ENCODE results near the gene KPTN. TPM values are rescaled to one million over a fixed set of nuclear protein-coding genes. Genes with fewer than 3 reads are reported as not detected.

The KPTN gene
- polyA plus RNA-seq, 3 donors: 9.5 to 9.7 (median 9.5) TPM

DNA sequence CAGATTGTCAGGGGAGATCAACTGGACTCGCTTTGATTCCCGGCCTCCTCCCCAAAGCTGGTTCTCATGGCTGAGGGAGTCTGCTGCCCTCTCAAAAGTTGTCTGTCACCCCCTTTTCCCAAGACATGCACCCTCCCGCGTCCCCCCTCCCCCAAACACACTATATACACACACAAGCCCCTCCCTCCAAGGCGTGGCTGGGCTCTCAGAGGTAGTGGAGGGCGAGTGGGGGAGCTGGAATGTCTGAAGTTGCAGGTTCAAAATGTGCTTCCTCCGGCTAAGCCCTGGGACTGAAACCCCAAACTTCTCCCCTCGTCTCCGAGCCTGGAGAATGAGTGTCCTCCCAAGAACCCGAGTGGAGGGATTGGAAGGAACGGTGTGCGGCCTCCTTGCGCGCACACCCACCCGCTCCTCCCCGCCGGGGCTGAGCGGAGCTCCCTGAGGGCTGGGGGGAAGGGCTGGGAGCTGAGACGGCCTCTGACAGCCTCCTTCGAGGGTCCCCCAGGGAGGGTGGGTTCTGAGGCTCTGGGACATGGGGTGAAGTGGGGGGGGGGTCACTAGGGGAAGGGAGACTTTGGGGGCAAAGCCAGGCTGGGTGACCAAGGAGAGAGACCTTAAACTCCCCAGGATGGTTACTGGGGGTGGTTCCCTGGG, 54.8 kb downstream of the KPTN start:
- Mint-ChIP-seq H3K36me3 (peaks cover 0 to 2% of the 10 kb centered on the region in 2 donors), H3K27me3 (ENCODE audit: low read depth in 3 of 3) (peaks cover 22 to 54% (median 48%) of the 10 kb centered on the region in 3 donors), H3K4me1 (peaks cover 7% of the 10 kb centered on the region), H3K27ac (no peak overlapping the region), H3K4me3 (peak overlapping the region in 1 of 2 donors; percentile 87), H3K9me3 (peaks cover 0 to 17% (median 7%) of the 10 kb centered on the region in 7 donors)
- H3K9ac ChIP-seq (ENCODE audit: insufficient read depth, low read length, poor library complexity, severe bottlenecking): no peak overlapping the region
- H3K4me3 ChIP-seq (replicated peaks in 1 of 3; ENCODE audit: low read depth in 2 of 3, low read length in 3 of 3): no peak overlapping the region
- intact Hi-C loops (cut with micrococcal nuclease): loop anchor here (5.0 to 10.0 kb wide), 3 partner anchors 37 to 274 kb away; no protein-coding TSS in a partner anchor
- H3K79me2 ChIP-seq (ENCODE audit: insufficient read depth, low read length): no peaks in the 10 kb centered on the region
- no peak overlapping the region for H3K27ac ChIP-seq (ENCODE audit: low read depth in 1 of 2, low read length in 2 of 2)
- H3K27me3 ChIP-seq (ENCODE audit: control insufficient read depth in 2 of 2, insufficient read depth in 2 of 2, low read length in 2 of 2): peaks cover 18 to 76% of the 10 kb centered on the region in 2 donors
- H2AFZ ChIP-seq (ENCODE audit: insufficient read depth, low read depth, low read length, poor library complexity, severe bottlenecking): no peak overlapping the region
- H3K4me2 ChIP-seq (replicated peaks; ENCODE audit: extremely low read depth, low read length, poor library complexity, severe bottlenecking): no peak overlapping the region
- H3K36me3 ChIP-seq (replicated peaks in 1 of 2; ENCODE audit: control insufficient read depth in 1 of 2, insufficient read depth in 2 of 2, low read length in 2 of 2): no peaks in the 10 kb centered on the region
- no peak for TF ChIP-seq CTCF (IDR thresholded peaks at IDR 0.05)
- no peaks in the 10 kb centered on the region for H4K20me1 ChIP-seq (ENCODE audit: insufficient read depth, low read length)
- H3K9me3 ChIP-seq (replicated peaks in 1 of 2; ENCODE audit: control insufficient read depth in 1 of 2, insufficient read depth in 1 of 2, low read length in 2 of 2): peaks cover 4 to 12% of the 10 kb centered on the region in 2 donors
- H3K4me1 ChIP-seq (ENCODE audit: control insufficient read depth in 1 of 2, insufficient read depth in 2 of 2, low read length in 2 of 2): peaks cover 13 to 21% of the 10 kb centered on the region in 2 donors
- DNase-seq: no peak
- WGBS (ENCODE audit: insufficient coverage): 19% methylated on average over 9 of the region's 20 CpGs

DNA sequence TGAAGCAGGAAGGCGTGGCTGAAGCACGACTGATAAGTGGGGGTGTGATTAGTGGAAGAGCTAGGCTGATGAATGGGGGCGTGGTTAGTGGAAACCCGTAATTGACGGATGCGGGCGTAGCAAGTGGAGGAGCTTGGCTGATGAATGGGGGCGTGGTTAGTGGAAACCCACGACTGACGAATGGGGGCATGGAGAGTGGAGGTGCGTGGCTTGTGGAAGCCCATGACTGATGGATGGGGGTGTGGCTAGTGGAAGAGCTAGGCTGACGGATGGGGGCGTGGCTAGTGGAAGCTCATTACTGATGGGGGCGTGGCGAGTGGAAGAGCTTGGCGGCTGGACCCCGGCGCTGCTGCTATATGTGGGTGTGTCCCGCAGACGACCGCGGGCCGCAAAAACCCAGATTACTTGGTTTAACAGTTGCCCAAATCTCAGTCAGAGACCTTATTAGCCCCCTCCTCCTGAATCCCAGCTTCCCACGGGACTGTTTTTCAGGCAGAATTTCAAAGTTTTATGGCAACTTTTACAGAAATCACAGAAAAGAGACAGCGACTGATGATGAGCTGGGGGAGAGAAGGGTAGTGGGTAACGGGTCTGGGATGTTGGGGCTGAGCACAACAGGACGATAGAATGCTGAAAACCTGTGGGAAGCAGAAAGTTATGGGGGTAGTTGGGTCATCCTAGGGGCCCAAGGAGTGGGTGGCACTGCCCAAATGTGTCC, 55.7 kb downstream of the KPTN start:
- WGBS (ENCODE audit: insufficient coverage): 2% methylated on average over 15 of the region's 27 CpGs
- peak overlapping the region in 1 of 3 experiments; percentile 9 for H3K4me3 ChIP-seq (replicated peaks in 1 of 3; ENCODE audit: low read depth in 2 of 3, low read length in 3 of 3)
- no peak overlapping the region for H2AFZ ChIP-seq (ENCODE audit: insufficient read depth, low read depth, low read length, poor library complexity, severe bottlenecking)
- no peak overlapping the region for H3K9ac ChIP-seq (ENCODE audit: insufficient read depth, low read length, poor library complexity, severe bottlenecking)
- intact Hi-C loops (cut with micrococcal nuclease): loop anchor here (5.0 to 10.0 kb wide), 3 partner anchors 36 to 274 kb away; no protein-coding TSS in a partner anchor
- TF ChIP-seq CTCF (IDR thresholded peaks at IDR 0.05): no peak
- H3K9me3 ChIP-seq (replicated peaks in 1 of 2; ENCODE audit: control insufficient read depth in 1 of 2, insufficient read depth in 1 of 2, low read length in 2 of 2): peaks cover 4 to 16% of the 10 kb centered on the region in 2 donors
- peaks cover 26 to 86% of the 10 kb centered on the region in 2 donors for H3K27me3 ChIP-seq (ENCODE audit: control insufficient read depth in 2 of 2, insufficient read depth in 2 of 2, low read length in 2 of 2)
- no peak overlapping the region for H3K4me3 Mint-ChIP-seq
- H3K4me1 ChIP-seq (ENCODE audit: control insufficient read depth in 1 of 2, insufficient read depth in 2 of 2, low read length in 2 of 2): peaks cover 13 to 21% of the 10 kb centered on the region in 2 donors
- no peaks in the 10 kb centered on the region for H3K36me3 ChIP-seq (replicated peaks in 1 of 2; ENCODE audit: control insufficient read depth in 1 of 2, insufficient read depth in 2 of 2, low read length in 2 of 2)
- peaks cover 0 to 2% of the 10 kb centered on the region in 2 donors for H3K36me3 Mint-ChIP-seq
- H3K79me2 ChIP-seq (ENCODE audit: insufficient read depth, low read length): no peaks in the 10 kb centered on the region
- H3K4me1 Mint-ChIP-seq: peaks cover 7% of the 10 kb centered on the region
- no peak overlapping the region for H3K27ac ChIP-seq (ENCODE audit: low read depth in 1 of 2, low read length in 2 of 2)
- peaks cover 29 to 60% (median 58%) of the 10 kb centered on the region in 3 donors for H3K27me3 Mint-ChIP-seq (ENCODE audit: low read depth in 3 of 3)
- no peak overlapping the region for H3K27ac Mint-ChIP-seq
- peak overlapping the region; percentile 20 for H3K4me2 ChIP-seq (replicated peaks; ENCODE audit: extremely low read depth, low read length, poor library complexity, severe bottlenecking)
- H4K20me1 ChIP-seq (ENCODE audit: insufficient read depth, low read length): no peaks in the 10 kb centered on the region
- DNase-seq: peak; percentile 74 to 95 (median 78)
- H3K9me3 Mint-ChIP-seq: peaks cover 0 to 17% (median 9%) of the 10 kb centered on the region in 7 donors
